ENCODE measurements around the gene IGSF8. TPM values are rescaled to one million over a fixed set of nuclear protein-coding genes. Genes with fewer than 3 reads are reported as not detected.

The IGSF8 gene
- total RNA-seq (2022; extraction: Qiagen RNA extraction; ENCODE audit: low read depth): 6.1 to 9.4 TPM (median 8.9 TPM) in 5 replicates

GRCh38 chr1:160097911-160098851 lies at the start of gene IGSF8:
Gene IGSF8 (minus strand): TSS chr1:160098619. CDS start chr1:160098472, 147 bp downstream.

GRCh38 chr1:160115545-160116282 lies 17.3 kb upstream of the IGSF8 start, which contains the start of gene ATP1A2:
Gene ATP1A2 (plus strand): TSS chr1:160115759. CDS start chr1:160115862, 103 bp downstream.

GRCh38 chr1:160081261-160081936 lies 17.0 kb downstream of the IGSF8 start, which contains the start of gene KCNJ9:
Gene KCNJ9 (plus strand): TSS chr1:160081538. CDS start chr1:160084031, 2,493 bp downstream.

DNA sequence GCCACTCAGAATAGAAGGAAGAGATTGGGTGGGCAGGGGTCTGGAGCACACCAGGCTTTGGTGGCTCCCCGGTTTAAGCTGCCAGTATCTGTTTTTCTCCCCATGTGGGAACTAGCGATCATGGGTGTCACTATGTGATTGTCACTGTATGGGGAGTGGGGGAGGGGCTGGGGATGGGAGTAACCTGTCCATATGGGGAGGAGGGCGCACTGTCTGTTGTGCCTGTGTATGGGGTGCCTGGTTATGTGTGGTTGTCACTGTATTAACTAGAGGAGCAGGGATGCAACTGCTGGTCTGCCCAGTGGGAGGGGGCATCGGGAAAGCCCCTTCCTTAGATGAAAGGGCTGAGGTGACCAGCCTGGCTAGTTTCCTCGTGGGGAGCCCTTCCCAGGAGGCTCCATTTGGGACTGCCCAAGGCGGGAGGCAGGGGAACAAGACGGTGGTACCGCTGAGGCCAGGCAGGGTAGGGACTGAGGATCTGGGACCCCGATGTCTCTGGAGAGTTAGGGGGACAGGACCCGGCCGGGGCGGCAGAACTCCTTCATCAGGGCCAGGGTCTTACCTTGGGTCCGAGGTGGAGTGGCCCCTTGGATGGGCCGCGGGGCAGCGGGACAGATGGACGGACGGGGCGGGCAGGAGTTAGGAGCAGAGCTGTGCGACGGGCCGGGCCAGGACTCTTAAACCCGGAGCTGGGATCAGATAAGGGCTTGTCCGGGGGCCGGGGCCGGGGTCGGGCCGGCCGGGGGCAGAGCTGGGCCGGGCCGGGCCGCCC lies 28.8 kb downstream of the IGSF8 start, which contains the start of gene KCNJ10:
TSS of gene KCNJ10 (minus strand) at position 701 of the 772 bp plus-strand sequence. CDS start 27,628 bp downstream, outside the sequence.

Other genes with a start within 250 kb of the IGSF8 start
- not detected in 5 replicates for gene VSIG8, start 236.0 kb downstream of the IGSF8 start, total RNA-seq (2022; extraction: Qiagen RNA extraction; ENCODE audit: low read depth)
- gene CFAP45, start 198.5 kb downstream of the IGSF8 start, total RNA-seq (2022; extraction: Qiagen RNA extraction; ENCODE audit: low read depth): 0.64 to 0.91 TPM (median 0.78 TPM) in 5 replicates
- 941 to 1,085 TPM (median 1,033 TPM) in 5 replicates for gene TAGLN2, start 173.1 kb downstream of the IGSF8 start, total RNA-seq (2022; extraction: Qiagen RNA extraction; ENCODE audit: low read depth)
- 0.17 to 0.27 TPM (median 0.21 TPM) in 5 replicates for gene IGSF9, start 153.0 kb downstream of the IGSF8 start, total RNA-seq (2022; extraction: Qiagen RNA extraction; ENCODE audit: low read depth)
- 0.25 to 1.3 TPM (median 0.82 TPM) in 5 replicates for gene SLAMF9, start 144.4 kb downstream of the IGSF8 start, total RNA-seq (2022; extraction: Qiagen RNA extraction; ENCODE audit: low read depth)
- 4.0 to 4.8 TPM (median 4.5 TPM) in 5 replicates for gene PIGM, start 66.6 kb downstream of the IGSF8 start, total RNA-seq (2022; extraction: Qiagen RNA extraction; ENCODE audit: low read depth)
- not detected in 5 replicates for gene KCNJ10, start 28.5 kb downstream of the IGSF8 start, total RNA-seq (2022; extraction: Qiagen RNA extraction; ENCODE audit: low read depth)
- not detected in 5 replicates for gene KCNJ9, start 17.1 kb downstream of the IGSF8 start, total RNA-seq (2022; extraction: Qiagen RNA extraction; ENCODE audit: low read depth)
- 0.03 to 0.18 TPM (median 0.06 TPM) in 4 of 5 replicates, not detected in the other for gene ATP1A2, start 17.1 kb upstream of the IGSF8 start, total RNA-seq (2022; extraction: Qiagen RNA extraction; ENCODE audit: low read depth)
- gene ATP1A4, start 53.0 kb upstream of the IGSF8 start, total RNA-seq (2022; extraction: Qiagen RNA extraction; ENCODE audit: low read depth): not detected in 5 replicates
- not detected in 5 replicates for gene CASQ1, start 92.0 kb upstream of the IGSF8 start, total RNA-seq (2022; extraction: Qiagen RNA extraction; ENCODE audit: low read depth)
- 166 to 186 TPM (median 176 TPM) in 5 replicates for gene PEA15, start 106.8 kb upstream of the IGSF8 start, total RNA-seq (2022; extraction: Qiagen RNA extraction; ENCODE audit: low read depth)
- gene DCAF8, start 163.9 kb upstream of the IGSF8 start, total RNA-seq (2022; extraction: Qiagen RNA extraction; ENCODE audit: low read depth): 40.3 to 54.8 TPM (median 47.8 TPM) in 5 replicates
- 17.6 to 26.6 TPM (median 25.1 TPM) in 5 replicates for gene PEX19, start 186.5 kb upstream of the IGSF8 start, total RNA-seq (2022; extraction: Qiagen RNA extraction; ENCODE audit: low read depth)
- gene COPA, start 244.6 kb upstream of the IGSF8 start, total RNA-seq (2022; extraction: Qiagen RNA extraction; ENCODE audit: low read depth): 80.3 to 97.4 TPM (median 81.0 TPM) in 5 replicates
- 38.8 to 49.7 TPM (median 45.4 TPM) in 5 replicates for gene NCSTN, start 244.8 kb upstream of the IGSF8 start, total RNA-seq (2022; extraction: Qiagen RNA extraction; ENCODE audit: low read depth)

Measured in A549 treated with GW870086 at 1 μM for 4 hours (cell line).